Measurements from ENCODE around the gene MCF2L. TPM values are rescaled to one million over a fixed set of nuclear protein-coding genes. Genes with fewer than 3 reads are reported as not detected.

MCF2L gene
- total and polyA plus RNA-seq, 8 donors: 16.0 to 83.6 (median 23.6) TPM

DNA sequence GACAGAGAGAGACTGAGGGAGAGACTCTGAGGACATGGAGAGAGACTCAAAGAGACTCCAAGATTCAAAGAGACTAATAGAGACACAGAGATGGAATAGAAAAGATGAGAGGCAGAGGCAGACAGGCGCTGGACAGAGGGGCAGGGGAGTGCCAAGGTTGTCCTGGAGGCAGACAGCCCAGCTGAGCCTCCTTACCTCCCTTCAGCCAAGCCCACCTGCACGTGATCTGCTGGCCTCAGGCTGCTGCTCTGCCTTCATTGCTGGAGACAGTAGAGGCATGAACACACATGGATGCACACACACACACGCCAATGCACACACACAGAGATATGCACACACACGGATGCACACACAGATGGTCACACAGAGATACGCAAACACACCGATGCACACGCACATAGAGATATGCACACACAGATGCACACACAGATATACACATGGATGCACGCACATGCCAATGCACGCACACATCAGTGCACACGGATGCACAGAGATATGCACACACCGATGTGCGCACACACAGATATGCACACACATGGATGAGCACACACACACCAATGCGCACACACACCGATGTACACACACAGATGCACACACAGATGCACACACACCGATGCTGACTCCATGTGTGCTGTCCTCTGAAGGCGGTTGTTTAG is 150.3 kb downstream of the MCF2L start:
- no peak for FAIRE-seq

DNA sequence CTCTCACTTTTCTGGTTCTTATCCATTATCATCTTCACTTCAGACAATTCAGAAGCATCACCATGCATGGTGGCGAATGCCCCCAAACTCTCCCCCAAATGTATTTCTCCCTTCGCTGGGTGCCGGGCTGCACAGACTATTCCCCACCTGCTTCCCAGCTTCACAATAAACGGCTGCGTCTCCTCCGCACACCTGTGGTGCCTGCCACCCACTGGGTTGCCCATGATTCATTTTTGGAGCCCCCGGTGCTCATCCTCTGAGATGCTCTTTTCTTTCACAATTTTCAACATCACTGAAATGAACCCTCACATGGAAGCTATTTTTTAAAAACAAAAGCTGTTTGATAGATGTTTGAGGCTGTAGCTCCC is 150.8 kb downstream of the MCF2L start:
- Histone ChIP-seq H3K27ac (no peak overlapping the region), H3K36me3 (no peaks in the 10 kb centered on the region), H3K27me3 (no peaks in the 10 kb centered on the region), H3K9me3 (no peaks in the 10 kb centered on the region), H3K4me3 (no peak overlapping the region), H3K4me1 (no peaks in the 10 kb centered on the region)
- DNase-seq (no peak), ATAC-seq (no peak), FAIRE-seq (no peak)
- WGBS, 2 donors: 76 to 86% methylated on average over 7 of the region's 7 CpGs
- intact Hi-C loops (cut with DNase I): no loop called here
- TF ChIP-seq, protein P1, sequence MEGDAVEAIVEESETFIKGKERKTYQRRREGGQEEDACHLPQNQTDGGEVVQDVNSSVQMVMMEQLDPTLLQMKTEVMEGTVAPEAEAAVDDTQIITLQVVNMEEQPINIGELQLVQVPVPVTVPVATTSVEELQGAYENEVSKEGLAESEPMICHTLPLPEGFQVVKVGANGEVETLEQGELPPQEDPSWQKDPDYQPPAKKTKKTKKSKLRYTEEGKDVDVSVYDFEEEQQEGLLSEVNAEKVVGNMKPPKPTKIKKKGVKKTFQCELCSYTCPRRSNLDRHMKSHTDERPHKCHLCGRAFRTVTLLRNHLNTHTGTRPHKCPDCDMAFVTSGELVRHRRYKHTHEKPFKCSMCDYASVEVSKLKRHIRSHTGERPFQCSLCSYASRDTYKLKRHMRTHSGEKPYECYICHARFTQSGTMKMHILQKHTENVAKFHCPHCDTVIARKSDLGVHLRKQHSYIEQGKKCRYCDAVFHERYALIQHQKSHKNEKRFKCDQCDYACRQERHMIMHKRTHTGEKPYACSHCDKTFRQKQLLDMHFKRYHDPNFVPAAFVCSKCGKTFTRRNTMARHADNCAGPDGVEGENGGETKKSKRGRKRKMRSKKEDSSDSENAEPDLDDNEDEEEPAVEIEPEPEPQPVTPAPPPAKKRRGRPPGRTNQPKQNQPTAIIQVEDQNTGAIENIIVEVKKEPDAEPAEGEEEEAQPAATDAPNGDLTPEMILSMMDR (IDR thresholded peaks at IDR 0.05): no peak

More for the DNA sequence above, 150.3 kb downstream of the MCF2L start:
- no peak overlapping the region for H3K4me3 ChIP-seq
- TF ChIP-seq, protein P1 (IDR thresholded peaks at IDR 0.05): no peak
- DNase-seq: no peak
- H3K4me1 ChIP-seq: no peaks in the 10 kb centered on the region
- WGBS, 2 donors: 69 to 84% methylated on average over 16 of the region's 16 CpGs
- H3K27me3 ChIP-seq: no peaks in the 10 kb centered on the region
- no peaks in the 10 kb centered on the region for H3K9me3 ChIP-seq
- H3K27ac ChIP-seq: no peak overlapping the region
- intact Hi-C loops (cut with DNase I): no loop called here
- H3K36me3 ChIP-seq: no peaks in the 10 kb centered on the region
- no peak for ATAC-seq

DNA sequence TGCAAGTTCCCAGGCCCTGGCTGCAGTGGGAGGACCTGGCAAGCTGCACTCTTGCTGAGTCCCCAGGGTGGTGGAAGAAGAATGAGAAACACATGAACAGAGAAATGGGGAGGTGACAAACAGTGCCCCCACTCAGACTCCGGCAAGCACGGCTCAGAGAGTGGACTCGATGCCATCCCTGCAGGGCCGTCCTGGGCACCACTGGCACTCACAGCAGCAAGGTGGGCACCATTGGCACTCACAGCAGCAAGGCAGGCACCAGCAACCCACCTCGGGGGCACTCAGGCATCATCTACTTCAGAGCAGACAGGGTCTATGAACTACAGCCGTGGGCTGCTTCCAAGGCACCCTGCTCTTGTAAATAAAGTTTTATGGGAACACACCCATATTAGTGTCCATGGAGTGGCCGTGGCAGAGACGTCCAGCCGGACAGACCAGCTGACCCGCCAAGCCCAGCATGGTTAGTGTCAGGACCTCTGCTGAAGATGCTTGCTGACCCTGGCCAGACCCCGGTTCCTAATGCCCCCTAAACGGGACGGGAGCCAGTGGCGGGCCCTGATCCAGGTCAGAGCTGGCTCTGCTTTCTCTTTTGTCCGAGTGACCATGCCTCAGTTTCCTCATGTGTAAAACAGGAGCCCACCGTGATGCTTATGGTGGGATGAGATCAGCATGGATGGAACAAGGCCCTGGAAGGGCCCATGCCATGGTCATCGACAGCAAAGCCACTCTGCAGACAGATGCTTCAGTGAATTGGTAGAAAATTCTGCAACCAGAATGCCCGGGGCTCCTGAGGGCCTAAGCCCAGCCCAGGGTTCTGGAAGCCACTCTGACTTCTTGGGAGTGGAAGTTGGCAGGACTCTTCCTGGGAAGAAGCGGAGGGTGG is 151.5 kb downstream of the MCF2L start:
- H3K4me1 ChIP-seq: no peaks in the 10 kb centered on the region
- 68 to 84% methylated on average over 19 of the region's 19 CpGs for WGBS, 2 donors
- H3K27me3 ChIP-seq: no peaks in the 10 kb centered on the region
- TF ChIP-seq, protein P1 (IDR thresholded peaks at IDR 0.05): no peak
- H3K4me3 ChIP-seq: no peak overlapping the region
- intact Hi-C loops (cut with DNase I): no loop called here
- H3K36me3 ChIP-seq: no peaks in the 10 kb centered on the region
- no peaks in the 10 kb centered on the region for H3K9me3 ChIP-seq
- no peak overlapping the region for H3K27ac ChIP-seq
- DNase-seq: peak in 1 of 6 donors; percentile 41
- ATAC-seq: no peak
- no peak for FAIRE-seq

DNA sequence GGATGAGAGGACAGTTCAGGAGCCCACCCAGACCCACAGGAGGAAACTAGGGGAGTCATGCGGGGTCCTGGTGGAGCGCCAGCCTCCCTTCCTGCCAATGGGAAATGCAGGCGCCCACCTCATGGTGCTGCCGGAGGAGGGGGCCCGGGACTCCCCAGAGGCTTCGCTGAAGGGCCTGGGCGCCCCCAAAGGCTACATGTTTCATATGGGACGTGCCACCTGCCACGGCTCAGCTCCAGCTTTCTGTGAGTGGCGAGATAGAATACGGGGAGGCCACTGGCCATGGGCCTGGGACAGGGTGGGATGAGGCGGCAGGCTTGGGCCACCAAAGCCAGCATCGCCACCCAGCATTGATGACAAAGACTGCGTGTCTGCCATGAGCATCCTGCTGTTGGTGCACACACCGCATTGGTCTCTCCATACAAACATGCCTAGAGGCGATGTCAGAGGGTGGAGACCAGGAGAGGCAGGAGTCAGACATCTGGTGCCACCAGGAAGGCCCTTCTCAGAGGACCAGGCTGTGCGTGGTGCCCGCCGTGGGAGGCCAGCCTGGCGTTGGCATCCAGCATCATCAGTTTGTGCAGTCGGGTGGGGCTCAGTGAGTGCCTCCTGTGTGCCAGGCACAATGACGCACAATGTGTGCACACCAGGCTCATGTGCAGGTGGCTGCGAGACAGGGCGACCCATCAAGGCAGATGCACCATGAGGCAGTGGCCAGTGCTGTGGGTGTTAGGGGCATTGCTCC is 152.3 kb downstream of the MCF2L start:
- Histone ChIP-seq H3K9me3 (no peaks in the 10 kb centered on the region), H3K27me3 (no peaks in the 10 kb centered on the region), H3K4me3 (no peak overlapping the region), H3K27ac (no peak overlapping the region), H3K36me3 (no peaks in the 10 kb centered on the region), H3K4me1 (no peaks in the 10 kb centered on the region)
- DNase-seq (peak in 1 of 6 donors; percentile 63), ATAC-seq (no peak), FAIRE-seq (no peak)
- TF ChIP-seq, protein P1 (IDR thresholded peaks at IDR 0.05): no peak
- WGBS, 2 donors: 84 to 93% methylated on average over 24 of the region's 24 CpGs
- intact Hi-C loops (cut with DNase I): no loop called here
